ENCODE results near the gene IRX3. TPM values are rescaled to one million over a fixed set of nuclear protein-coding genes. Genes with fewer than 3 reads are reported as not detected.

Gene IRX3
- total RNA-seq, 4 donors from 2014 or later = 2.4 to 11.7 (median 6.3) TPM

DNA sequence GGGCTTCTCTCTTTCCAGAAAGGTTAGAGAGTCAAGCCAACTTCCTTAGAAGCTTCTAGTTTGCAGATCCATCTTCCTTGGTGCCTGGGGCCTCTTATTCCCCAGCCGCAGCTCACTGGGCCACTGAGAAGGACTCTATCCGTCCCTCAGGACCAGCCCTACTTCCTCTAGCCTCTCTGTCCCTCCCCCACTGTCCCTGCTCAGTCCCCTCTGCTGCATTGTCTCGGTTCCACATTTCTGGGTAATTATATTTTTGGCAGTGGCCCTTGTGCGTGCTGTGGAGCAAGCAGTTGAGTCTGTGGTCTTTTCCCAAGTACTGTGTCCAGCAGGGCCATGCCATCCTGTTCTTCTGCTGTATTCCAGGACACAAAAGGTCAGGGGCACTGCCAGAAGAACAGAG, 17.8 kb downstream of the IRX3 start:
- TF ChIP-seq, protein P1, sequence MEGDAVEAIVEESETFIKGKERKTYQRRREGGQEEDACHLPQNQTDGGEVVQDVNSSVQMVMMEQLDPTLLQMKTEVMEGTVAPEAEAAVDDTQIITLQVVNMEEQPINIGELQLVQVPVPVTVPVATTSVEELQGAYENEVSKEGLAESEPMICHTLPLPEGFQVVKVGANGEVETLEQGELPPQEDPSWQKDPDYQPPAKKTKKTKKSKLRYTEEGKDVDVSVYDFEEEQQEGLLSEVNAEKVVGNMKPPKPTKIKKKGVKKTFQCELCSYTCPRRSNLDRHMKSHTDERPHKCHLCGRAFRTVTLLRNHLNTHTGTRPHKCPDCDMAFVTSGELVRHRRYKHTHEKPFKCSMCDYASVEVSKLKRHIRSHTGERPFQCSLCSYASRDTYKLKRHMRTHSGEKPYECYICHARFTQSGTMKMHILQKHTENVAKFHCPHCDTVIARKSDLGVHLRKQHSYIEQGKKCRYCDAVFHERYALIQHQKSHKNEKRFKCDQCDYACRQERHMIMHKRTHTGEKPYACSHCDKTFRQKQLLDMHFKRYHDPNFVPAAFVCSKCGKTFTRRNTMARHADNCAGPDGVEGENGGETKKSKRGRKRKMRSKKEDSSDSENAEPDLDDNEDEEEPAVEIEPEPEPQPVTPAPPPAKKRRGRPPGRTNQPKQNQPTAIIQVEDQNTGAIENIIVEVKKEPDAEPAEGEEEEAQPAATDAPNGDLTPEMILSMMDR (IDR thresholded peaks at IDR 0.05; ENCODE audit: low read depth) = no peak

DNA sequence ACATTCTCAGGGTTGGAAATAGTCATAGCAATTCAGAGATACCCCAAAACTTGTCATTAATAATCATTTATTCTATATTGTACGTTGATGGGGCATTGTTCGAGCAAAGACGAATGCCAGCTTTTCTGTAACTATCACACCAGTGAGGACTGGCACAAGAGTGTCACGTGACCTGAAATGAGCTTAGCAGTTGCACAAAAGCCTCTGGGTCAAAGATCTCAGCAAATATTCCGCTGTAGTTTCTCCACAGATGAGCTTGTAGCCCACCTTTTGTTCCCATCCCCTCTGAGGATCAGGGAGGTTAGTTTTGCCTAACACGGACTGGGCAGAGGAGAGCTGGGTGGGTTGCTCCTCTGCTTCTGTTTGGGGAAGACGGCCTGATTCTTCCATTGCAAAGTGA, 18.2 kb downstream of the IRX3 start:
- TF ChIP-seq, protein P1 (IDR thresholded peaks at IDR 0.05; ENCODE audit: low read depth) = no peak

- TF ChIP-seq, protein P1 (IDR thresholded peaks at IDR 0.05; ENCODE audit: low read depth) = no peak
Measured at GRCh38 chr16:54266363-54266955, 20.1 kb downstream of the IRX3 start.

DNA sequence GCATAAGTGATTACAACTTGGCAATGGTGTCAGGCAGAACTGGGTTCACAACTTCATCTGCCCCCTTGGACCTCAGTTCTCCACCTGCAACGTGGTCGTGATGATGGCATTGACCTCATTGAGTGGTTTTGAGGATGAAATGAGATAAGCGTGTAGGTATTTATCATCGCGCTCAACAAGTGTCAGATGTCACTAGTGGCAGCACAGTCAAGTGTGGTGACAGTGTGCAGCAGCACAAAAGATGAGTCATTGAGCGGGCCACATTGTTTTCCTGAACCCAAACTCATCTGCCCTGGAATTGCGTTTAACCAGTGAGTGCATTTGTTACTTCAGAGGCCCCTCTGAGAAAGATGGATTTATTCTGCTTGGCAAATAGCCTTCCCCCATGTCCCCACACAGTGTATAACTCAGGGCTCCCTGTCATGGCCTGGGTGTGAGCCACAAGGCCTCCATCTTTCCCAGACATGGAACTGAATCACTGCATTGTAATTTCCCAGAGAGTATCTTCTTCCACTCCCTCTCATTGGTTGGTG, 20.9 kb downstream of the IRX3 start:
- TF ChIP-seq, protein P1 (IDR thresholded peaks at IDR 0.05; ENCODE audit: low read depth) = no peak

DNA sequence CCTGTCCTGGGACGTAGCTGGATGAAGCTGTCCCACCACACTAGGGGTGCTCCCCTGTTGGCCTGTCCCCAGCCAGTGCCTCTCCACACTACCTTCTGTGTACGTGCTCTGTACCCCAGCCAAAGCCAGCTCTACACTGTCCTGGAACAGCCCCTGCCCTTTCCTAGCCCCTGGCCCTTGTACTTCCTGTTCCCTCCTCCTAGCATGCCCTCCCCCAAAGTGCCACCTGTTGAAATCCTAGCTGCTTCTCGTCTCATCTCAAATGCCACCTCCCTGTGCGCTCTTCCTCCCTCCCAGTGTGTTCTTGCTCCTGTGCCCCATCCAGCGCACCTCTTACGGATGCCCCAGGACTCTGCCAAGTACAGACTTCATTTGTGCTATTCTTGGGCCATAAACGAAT, 33.5 kb downstream of the IRX3 start:
- TF ChIP-seq, protein P1 (IDR thresholded peaks at IDR 0.05; ENCODE audit: low read depth) = no peak

DNA sequence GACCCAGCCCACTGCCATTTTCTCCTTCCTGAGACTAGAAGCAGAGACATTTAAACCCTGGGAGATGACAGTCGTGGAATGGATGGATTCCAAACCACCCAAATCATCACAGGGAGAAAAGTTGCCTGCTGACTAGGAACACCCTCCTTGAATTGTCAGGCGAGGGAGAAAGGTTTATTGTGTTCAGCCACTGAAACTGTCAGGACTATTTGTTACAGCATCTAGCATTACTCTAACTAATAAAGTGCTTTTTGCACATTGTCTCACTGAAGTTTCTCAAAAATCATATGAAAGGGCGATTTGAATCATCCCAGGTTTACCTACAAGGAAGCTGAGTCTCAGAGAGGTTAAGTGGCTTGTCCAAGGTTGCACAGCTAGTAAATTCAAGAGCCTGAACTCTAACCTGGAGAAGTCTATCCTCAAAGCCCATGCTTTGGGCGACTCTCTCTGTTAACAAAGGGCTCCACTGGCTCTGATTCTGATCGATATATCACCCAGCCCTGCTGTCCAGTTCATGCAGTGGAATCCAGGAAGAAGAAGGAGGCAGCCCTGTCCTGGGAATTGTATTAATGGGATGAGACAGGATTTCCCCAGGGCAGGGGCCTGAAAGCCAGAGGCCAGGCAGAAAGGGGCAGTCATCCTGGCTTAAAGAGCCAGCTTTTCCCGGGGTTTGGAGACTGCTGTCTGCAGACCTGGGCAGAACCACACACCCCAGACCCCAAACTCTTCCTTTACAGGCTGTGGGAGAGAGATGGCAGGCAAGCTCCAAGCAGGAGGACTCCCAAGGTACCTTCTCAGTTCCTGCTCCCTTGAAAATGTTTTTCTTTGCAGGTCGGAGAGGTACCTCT, 37.5 kb downstream of the IRX3 start:
- TF ChIP-seq, protein P1 (IDR thresholded peaks at IDR 0.05; ENCODE audit: low read depth) = no peak

DNA sequence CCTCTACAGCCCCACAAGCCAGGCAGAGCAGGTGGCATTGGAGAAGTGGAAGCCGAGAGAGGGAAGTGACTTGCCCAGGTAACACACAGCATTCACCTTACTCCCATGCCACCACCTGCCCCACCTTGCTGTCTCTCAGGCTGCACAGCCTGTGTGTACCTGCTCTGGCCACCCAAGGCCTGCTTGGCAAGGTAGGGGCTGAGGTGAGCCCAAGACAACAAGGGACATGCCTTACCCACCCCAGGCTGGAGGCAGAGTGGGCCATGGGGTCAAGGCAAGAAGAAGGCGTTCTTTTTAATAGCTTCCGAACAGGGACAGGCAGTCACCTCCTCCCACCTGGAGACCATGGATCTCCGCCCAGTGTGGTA, 40.1 kb downstream of the IRX3 start:
- TF ChIP-seq, protein P1 (IDR thresholded peaks at IDR 0.05; ENCODE audit: low read depth) = no peak

All from subcutaneous adipose tissue (tissue), 4 donors.